Breast epithelium (tissue), 3 donors: ENCODE results near the gene CDK14.

Source experiments
- POLR2A ChIP-seq: fragments of 450-650 bp; IDR thresholded peaks from one replicate; pipeline ENCODE4 v1.6.1; 2016; ENCODE audit warnings: antibody characterized with exemption, mild to moderate bottlenecking, moderate library complexity
- TF ChIP-seq, protein P1 (sequence below), 3 donors: fragments of 450-650 bp; IDR thresholded peaks; one replicate each; pipeline ENCODE4 v1.5.1; 2016 to 2017; ENCODE audit warnings: antibody characterized with exemption in 3 of 3, mild to moderate bottlenecking in 3 of 3, moderate library complexity in 3 of 3

DNA sequence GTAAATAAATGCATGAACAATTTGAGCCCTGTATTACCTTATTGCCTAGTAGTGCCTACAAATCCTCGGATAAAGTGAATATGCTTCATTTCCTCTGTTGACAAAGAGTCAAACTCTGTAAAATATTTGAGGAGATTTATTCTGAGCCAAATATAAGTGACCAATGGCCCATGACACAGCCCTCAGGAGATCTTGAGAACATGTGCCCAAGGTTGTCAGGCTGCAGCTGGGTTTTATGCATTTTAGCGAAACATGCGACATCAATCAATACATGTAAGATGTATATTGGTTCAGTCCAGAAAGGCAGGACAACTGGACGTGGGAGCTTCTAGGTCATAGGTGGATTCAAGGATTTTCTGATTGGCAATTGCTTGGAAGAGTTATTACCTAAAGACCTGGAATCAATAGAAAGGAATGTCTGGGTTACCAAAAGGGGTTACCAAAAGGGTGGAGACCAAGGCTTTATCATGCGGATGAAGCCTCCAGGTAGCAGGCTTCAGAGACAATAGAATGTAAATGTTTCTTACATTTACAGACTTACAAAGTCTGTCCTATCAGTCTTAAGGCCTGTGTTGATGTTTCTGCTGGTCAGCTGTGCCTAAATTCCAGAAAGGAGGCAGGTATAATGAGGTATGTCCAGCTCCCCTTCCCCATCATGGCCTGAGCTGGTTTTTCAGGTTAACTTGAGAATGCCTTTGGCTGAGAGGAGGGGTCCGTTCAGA is 448.0 kb downstream of the CDK14 start:
- TF ChIP-seq, protein P1, sequence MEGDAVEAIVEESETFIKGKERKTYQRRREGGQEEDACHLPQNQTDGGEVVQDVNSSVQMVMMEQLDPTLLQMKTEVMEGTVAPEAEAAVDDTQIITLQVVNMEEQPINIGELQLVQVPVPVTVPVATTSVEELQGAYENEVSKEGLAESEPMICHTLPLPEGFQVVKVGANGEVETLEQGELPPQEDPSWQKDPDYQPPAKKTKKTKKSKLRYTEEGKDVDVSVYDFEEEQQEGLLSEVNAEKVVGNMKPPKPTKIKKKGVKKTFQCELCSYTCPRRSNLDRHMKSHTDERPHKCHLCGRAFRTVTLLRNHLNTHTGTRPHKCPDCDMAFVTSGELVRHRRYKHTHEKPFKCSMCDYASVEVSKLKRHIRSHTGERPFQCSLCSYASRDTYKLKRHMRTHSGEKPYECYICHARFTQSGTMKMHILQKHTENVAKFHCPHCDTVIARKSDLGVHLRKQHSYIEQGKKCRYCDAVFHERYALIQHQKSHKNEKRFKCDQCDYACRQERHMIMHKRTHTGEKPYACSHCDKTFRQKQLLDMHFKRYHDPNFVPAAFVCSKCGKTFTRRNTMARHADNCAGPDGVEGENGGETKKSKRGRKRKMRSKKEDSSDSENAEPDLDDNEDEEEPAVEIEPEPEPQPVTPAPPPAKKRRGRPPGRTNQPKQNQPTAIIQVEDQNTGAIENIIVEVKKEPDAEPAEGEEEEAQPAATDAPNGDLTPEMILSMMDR (IDR thresholded peaks at IDR 0.05): no peak
- no peak for TF ChIP-seq POLR2A
